Chondrocyte (in vitro differentiated cells): ENCODE measurements around the gene EXOC2. TPM values are rescaled to one million over a fixed set of nuclear protein-coding genes. Genes with fewer than 3 reads are reported as not detected.

Source experiments
- DNase-seq: peaks from one replicate; pipeline ENCODE4 v3.0.0; 2021; ENCODE audit warnings: mixed read lengths, low spot score
- H3K27ac Mint-ChIP-seq: one replicate; pipeline ENCODE4 v1.8.0; 2021; ENCODE audit warnings: mild to moderate bottlenecking, moderate library complexity, mixed read lengths; ENCODE audit not compliant: unreplicated experiment
- H3K27me3 Mint-ChIP-seq: 2 replicates; pipeline ENCODE4 v1.8.0; 2021; ENCODE audit warnings: low read depth, mixed read lengths
- H3K36me3 Mint-ChIP-seq: 2 replicates; pipeline ENCODE4 v1.8.0; 2021; ENCODE audit warnings: low read depth, mixed read lengths
- H3K4me1 Mint-ChIP-seq: 2 replicates; pipeline ENCODE4 v1.8.0; 2021; ENCODE audit warnings: low read depth, mild to moderate bottlenecking, mixed read lengths
- H3K4me3 Mint-ChIP-seq: one replicate; pipeline ENCODE4 v1.8.0; 2021; ENCODE audit warnings: mild to moderate bottlenecking, moderate library complexity, mixed read lengths; ENCODE audit not compliant: unreplicated experiment
- H3K9me3 Mint-ChIP-seq: 2 replicates; pipeline ENCODE4 v1.8.0; 2021; ENCODE audit warnings: low read depth, mixed read lengths
- total RNA-seq: library from RNA; stranded (reverse); gene quantifications from 3 replicates; pipeline ENCODE4 v1.2.1, GENCODE V29; 2021
- TF ChIP-seq, protein P1 (sequence below): fragments of 200-600 bp; sonication (generic); IDR thresholded peaks from 2 replicates; pipeline ENCODE4 v1.5.0; 2021; ENCODE audit warnings: antibody characterized with exemption, mild to moderate bottlenecking, moderate library complexity

EXOC2 gene
- total RNA-seq, 1 donor from 2014 or later, result 27.5 TPM

DNA sequence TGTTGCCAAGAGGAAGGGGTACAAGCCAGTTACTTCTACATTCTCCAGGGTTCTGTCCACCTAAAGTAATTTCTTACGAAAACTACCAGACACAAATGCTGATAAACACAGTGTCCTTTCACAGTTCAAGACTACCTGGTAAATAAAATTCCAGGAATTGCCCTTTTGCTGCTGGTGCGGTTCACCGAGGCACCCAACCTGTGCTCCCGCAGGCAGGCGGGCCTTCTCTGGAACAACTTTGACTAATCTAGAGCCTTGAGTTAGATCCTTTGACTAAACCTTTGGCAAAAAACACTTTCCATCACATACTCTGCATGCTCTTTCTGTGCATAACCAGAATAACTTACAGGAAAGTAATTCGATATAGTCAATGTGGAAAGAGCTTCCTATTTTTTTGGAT is 143.0 kb downstream of the EXOC2 start:
- Mint-ChIP-seq H3K9me3 (no peaks in the 10 kb centered on the region), H3K27me3 (no peaks in the 10 kb centered on the region), H3K4me3 (no peak overlapping the region), H3K27ac (no peak overlapping the region), H3K4me1 (peaks cover 3% of the 10 kb centered on the region), H3K36me3 (peaks cover 14% of the 10 kb centered on the region)
- DNase-seq, result no peak
- TF ChIP-seq, protein P1, sequence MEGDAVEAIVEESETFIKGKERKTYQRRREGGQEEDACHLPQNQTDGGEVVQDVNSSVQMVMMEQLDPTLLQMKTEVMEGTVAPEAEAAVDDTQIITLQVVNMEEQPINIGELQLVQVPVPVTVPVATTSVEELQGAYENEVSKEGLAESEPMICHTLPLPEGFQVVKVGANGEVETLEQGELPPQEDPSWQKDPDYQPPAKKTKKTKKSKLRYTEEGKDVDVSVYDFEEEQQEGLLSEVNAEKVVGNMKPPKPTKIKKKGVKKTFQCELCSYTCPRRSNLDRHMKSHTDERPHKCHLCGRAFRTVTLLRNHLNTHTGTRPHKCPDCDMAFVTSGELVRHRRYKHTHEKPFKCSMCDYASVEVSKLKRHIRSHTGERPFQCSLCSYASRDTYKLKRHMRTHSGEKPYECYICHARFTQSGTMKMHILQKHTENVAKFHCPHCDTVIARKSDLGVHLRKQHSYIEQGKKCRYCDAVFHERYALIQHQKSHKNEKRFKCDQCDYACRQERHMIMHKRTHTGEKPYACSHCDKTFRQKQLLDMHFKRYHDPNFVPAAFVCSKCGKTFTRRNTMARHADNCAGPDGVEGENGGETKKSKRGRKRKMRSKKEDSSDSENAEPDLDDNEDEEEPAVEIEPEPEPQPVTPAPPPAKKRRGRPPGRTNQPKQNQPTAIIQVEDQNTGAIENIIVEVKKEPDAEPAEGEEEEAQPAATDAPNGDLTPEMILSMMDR, result no peak

DNA sequence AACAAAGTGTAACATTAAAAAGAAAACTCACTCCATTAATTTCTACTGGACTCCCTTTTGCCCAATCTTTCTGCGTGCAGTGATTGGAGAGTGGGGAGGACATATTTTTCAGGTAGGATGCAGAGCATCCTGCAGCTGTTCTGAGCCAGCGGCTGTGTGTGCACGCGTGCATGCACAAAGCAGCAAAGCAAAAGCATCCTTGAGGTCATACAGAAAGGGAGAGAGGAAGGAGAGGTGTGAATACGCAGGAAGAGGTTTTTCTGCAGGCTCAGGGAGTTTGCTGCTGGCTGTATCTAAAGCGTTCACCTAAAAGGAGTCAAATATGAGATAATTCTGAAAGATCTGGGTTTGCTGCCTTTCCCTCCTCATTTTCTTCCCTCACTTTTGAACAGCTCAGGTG is 144.4 kb downstream of the EXOC2 start:
- no peak for DNase-seq
- Mint-ChIP-seq H3K4me3 (no peak overlapping the region), H3K27ac (no peak overlapping the region), H3K4me1 (peaks cover 3% of the 10 kb centered on the region), H3K9me3 (no peaks in the 10 kb centered on the region), H3K27me3 (no peaks in the 10 kb centered on the region), H3K36me3 (peaks cover 19% of the 10 kb centered on the region)
- TF ChIP-seq, protein P1, result no peak

DNA sequence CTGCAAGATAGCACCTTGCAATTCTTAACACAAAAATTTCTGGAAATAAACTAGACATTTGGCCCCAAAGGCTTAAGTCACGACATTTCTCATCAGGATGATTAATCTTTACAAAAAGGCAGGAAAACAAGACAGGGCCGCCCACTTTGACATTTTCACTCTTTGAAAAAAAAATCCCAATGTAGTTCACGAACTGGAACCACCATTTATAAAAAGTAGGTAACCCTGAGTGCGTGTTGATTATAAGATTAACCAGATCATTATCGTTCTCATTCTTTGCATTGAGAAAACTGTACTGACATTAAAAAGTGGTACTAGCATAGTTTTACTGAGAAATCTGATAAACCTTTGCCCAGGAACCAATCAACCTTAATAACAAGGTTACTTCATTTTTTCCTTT is 144.8 kb downstream of the EXOC2 start:
- Mint-ChIP-seq H3K4me3 (no peak overlapping the region), H3K27ac (no peak overlapping the region), H3K36me3 (peaks cover 22% of the 10 kb centered on the region), H3K9me3 (no peaks in the 10 kb centered on the region), H3K27me3 (no peaks in the 10 kb centered on the region), H3K4me1 (peaks cover 3% of the 10 kb centered on the region)
- TF ChIP-seq, protein P1, result no peak
- no peak for DNase-seq

DNA sequence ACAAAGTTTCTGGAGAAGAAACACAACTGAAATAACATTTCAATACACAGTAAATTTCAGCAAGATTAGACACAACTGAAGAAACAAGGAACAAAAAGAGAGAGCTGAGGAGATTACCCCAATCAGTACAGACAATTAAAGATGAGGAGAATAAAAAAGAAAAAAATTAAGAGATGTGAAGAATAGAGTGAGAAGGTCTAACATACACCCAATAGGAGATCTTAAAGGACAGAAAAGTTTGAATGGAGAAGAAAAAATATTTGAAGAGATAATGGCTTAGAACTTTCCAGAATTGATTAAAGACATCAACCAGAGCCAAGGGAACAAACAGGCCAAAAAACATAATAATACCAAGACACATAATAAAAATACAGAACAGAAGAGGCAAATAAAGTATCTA is 152.4 kb downstream of the EXOC2 start:
- Mint-ChIP-seq H3K4me3 (no peak overlapping the region), H3K36me3 (peaks cover 49% of the 10 kb centered on the region), H3K4me1 (no peaks in the 10 kb centered on the region), H3K27ac (no peak overlapping the region), H3K27me3 (no peaks in the 10 kb centered on the region), H3K9me3 (peaks cover 17% of the 10 kb centered on the region)
- TF ChIP-seq, protein P1, result no peak
- no peak for DNase-seq

DNA sequence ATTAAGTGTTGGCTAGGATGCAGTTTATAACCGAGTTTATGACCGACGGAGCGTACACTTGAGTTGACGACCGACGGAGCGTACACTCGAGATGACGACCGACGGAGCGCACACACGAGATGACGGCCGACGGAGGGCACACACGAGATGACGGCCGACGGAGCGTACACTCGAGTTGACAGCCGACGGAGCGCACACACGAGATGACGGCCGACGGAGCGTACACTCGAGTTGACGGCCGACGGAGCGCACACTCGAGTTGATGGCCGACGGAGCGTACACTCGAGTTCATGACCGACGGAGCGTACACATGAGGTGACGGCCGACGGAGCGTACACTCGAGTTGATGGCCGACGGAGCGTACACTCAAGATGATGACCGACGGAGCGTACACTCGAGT is 155.8 kb downstream of the EXOC2 start:
- Mint-ChIP-seq H3K9me3 (peaks cover 17% of the 10 kb centered on the region), H3K27ac (no peak overlapping the region), H3K4me3 (no peak overlapping the region), H3K4me1 (no peaks in the 10 kb centered on the region), H3K27me3 (no peaks in the 10 kb centered on the region), H3K36me3 (peaks cover 33% of the 10 kb centered on the region)
- no peak for DNase-seq
- TF ChIP-seq, protein P1, result no peak
